Coronary artery (tissue), 2 donors: ENCODE measurements around the gene KCNK15.

ENCODE experiments used
- DNase-seq: peaks from one replicate; pipeline ENCODE4 v3.0.0-alpha.2; 2017; ENCODE audit warnings: low spot score
- H3K27ac ChIP-seq, 2 donors: fragments of 200-600 bp; sonication (generic); one replicate each; pipeline ENCODE4 v1.5.1; 2016 to 2019
- H3K4me3 ChIP-seq: fragments of 200-600 bp; sonication (generic); 2 replicates; pipeline ENCODE4 v1.5.1; 2016; ENCODE audit warnings: mild to moderate bottlenecking, moderate library complexity
- TF ChIP-seq, protein P1 (sequence below): fragments of 200-600 bp; sonication (generic); IDR thresholded peaks from one replicate; pipeline ENCODE4 v1.5.1; 2019; ENCODE audit warnings: antibody characterized with exemption

Gene KCNK15

DNA sequence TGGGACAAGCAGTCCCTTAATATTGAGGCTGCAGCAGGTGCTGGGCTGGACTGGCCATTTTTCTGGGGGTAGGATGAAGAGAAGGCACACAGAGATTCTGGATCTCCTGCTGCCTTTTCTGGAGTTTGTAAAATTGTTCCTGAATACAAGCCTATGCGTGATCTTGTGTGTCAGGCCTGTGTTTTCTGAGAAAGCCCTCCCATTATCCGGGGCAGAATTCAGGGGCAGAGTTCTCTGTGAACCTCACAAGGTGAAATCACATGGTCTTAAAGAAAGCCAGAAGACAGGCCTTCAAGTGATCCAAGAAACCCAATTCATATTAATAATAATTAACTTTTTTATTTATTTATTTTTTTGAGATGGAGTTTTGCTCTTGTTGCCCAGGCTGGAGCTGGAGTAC is 18.0 kb upstream of the KCNK15 start:
- TF ChIP-seq, protein P1, sequence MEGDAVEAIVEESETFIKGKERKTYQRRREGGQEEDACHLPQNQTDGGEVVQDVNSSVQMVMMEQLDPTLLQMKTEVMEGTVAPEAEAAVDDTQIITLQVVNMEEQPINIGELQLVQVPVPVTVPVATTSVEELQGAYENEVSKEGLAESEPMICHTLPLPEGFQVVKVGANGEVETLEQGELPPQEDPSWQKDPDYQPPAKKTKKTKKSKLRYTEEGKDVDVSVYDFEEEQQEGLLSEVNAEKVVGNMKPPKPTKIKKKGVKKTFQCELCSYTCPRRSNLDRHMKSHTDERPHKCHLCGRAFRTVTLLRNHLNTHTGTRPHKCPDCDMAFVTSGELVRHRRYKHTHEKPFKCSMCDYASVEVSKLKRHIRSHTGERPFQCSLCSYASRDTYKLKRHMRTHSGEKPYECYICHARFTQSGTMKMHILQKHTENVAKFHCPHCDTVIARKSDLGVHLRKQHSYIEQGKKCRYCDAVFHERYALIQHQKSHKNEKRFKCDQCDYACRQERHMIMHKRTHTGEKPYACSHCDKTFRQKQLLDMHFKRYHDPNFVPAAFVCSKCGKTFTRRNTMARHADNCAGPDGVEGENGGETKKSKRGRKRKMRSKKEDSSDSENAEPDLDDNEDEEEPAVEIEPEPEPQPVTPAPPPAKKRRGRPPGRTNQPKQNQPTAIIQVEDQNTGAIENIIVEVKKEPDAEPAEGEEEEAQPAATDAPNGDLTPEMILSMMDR: no peak
- peak overlapping the region in 1 of 2 donors; percentile 44 for H3K27ac ChIP-seq
- H3K4me3 ChIP-seq: no peak overlapping the region
- DNase-seq: no peak

DNA sequence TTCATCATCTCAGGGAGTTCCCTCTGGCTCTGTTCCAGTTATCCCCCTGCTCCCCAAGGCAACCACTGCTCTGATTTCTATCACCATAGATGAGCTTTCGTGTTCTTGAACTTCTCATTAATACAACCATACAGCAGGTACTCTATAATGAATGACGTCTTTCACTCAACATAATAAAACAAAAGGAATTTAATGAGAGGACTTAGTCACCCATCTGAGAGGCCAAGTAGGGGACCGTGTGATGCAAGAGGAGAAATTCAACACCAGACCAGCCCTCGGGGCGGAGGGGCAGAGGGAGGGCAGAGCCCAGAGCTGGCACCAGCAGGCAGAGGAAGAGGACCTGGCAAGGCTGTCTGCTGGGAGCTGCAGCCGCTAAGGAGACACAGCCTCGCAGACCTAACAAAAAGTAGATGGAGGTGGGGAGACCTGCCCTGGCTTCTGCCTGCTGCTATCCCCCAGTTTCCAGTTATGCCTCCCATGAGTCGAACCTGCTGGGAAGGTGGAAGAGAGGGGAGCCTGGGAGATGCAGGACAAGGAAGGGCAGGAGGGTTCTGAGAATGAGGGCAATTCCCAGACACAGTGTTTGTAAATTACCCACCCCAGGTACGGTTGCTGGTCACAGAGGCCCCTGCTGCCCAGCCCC is 16.7 kb upstream of the KCNK15 start:
- TF ChIP-seq, protein P1: no peak
- H3K27ac ChIP-seq: peak overlapping the region; percentile 53 to 87
- peak; percentile 94 for DNase-seq
- peak overlapping the region; percentile 51 for H3K4me3 ChIP-seq

DNA sequence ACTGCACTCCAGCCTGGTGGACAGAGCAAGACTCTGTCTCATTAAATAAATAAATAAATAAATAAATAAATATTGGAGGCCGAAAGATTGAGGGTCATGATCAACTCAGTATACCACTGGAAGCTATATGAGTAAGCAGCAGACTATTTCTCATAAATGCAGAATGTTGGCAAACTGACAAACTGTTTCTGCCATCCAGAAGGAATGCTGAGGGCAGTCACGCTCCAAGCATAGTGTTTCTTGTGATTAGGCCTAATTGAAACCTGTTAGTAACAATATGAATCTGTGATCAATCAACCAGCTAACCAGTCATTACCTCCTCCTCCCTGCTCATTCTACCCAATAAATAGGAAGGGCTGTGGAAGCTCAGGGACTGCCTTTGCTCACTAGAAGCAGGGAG is 15.2 kb upstream of the KCNK15 start:
- no peak overlapping the region for H3K4me3 ChIP-seq
- TF ChIP-seq, protein P1: no peak
- no peak for DNase-seq
- peak overlapping the region; percentile 53 to 87 for H3K27ac ChIP-seq

DNA sequence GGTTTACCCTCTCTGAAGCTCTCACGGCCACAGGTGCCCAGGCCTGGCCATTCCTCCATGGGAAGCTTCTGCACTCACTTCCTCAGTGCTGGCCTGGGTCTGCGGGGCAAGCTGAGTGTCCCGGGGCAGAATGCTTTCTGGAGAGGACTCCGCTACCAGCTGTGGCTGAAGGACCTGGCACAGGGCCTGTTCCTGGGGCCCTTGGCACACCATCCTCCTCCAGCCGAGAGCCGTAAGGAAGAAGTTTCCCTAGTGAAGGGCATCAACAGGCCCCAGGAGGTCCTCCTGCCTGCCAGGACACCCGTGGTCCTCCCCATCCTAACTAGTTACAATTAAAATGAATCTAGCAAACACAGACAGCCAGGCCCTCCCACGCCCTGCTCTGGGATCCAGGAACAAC is 14.0 kb upstream of the KCNK15 start:
- DNase-seq: no peak
- peak overlapping the region; percentile 53 to 60 for H3K27ac ChIP-seq
- TF ChIP-seq, protein P1: no peak
- no peak overlapping the region for H3K4me3 ChIP-seq

DNA sequence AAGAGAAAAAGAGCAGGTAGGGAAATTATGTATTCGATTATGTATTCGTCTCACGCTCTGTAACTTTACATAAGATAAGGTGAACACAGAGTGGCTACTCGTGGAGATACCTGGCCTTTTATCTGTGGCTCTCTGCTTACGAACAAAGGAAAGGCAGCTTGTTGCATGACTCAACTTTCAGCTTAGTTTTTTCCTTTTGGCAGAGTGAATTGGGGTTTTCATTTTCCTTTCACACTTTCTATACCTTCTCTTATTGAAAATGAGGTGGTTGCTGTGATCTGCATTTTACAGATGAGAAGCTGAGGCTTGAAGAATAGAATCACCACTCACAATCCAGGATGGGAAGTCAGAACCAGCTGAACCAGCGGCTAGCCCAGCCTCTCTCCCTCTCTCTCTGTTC is 13.3 kb upstream of the KCNK15 start:
- Histone ChIP-seq H3K4me3 (no peak overlapping the region), H3K27ac (peak overlapping the region; percentile 25 to 53)
- no peak for DNase-seq
- TF ChIP-seq, protein P1: no peak

DNA sequence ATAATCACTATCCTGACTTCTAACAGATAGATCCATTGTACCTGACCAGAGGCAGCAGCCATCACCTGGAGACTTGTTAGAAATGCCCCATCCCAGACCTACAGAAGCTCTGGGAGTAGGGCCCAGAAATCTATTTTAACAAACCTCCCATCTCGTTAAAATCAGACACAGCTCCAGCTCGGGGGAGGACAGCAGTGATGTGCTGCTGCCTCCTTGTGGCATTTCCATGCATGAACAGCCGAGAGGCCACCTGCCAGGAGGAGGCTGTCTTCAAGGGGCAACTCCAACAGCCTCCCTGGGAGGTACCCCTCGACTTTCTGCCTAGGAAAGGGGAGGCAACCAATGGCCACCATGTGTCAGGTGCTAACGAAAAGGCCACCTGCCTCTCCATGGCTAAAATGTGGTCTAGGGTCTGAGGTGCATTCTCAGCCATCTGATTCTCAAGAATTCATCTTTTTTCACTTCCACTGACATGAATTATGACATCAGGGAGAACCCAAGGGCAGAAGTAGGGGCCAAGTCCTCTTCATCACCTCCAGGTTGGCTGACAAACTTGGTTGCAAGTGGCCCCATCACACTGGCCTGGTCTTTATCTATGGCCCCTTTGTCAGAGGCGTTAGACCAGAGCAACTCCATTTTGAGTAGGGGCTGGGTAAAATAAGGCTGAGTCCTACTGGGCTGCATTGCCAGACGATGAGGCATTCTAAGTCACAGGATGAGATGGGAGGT is 12.2 kb upstream of the KCNK15 start:
- peak overlapping the region; percentile 61 to 92 for H3K27ac ChIP-seq
- peak; percentile 87 for DNase-seq
- TF ChIP-seq, protein P1: peak; percentile 92
- H3K4me3 ChIP-seq: no peak overlapping the region

DNA sequence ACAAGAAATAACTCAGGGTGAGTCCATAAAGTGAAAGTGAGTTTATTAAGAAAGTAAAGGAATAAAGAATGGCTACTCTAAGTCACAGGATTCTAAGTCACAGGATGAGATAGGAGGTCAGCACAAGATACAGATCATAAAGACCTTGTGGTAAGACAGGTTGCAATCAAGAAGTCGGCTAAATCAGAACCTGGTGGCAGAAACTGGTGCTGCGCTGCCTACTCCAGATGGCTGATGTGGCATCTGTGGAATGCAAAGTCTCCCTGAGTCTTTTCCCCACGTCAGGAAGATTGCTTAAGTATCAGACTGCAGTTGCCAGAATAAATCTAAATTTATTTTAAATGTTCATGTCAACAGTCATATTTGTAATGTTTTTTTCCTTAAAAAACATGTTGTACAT is 10.7 kb upstream of the KCNK15 start:
- peak overlapping the region; percentile 61 to 92 for H3K27ac ChIP-seq

More for the DNA sequence above, 10.7 kb upstream of the KCNK15 start:
- no peak overlapping the region for H3K4me3 ChIP-seq
- TF ChIP-seq, protein P1: no peak
- DNase-seq: no peak
